K562 (cell line): ENCODE results near the gene RBM18. TPM values are rescaled to one million over a fixed set of nuclear protein-coding genes. Genes with fewer than 3 reads are reported as not detected.

Experiments
- ARNT ChIP-seq, 2 experiments: fragments of 450-650 bp; IDR thresholded peaks; 2 replicates each; pipeline ENCODE4 v1.6.1; 2016; ENCODE audit warnings: mild to moderate bottlenecking in 1 of 2
- IRF2 ChIP-seq: sonication (generic); formaldehyde crosslinking; IDR thresholded peaks from 2 replicates; pipeline ENCODE4 v1.8.1; 2022; ENCODE audit warnings: mild to moderate bottlenecking, missing genetic modification reagents
- MYNN ChIP-seq, 2 experiments: sonication (generic); formaldehyde crosslinking in 1 of 2; IDR thresholded peaks; 2 replicates each; pipeline versions ENCODE4 v1.5.0 to v1.6.1; 2016 to 2020; ENCODE audit warnings: antibody characterized with exemption in 1 of 2, missing genetic modification reagents in 1 of 2
- SLC30A9 ChIP-seq: fragments of 250-450 bp; sonication (Bioruptor Pico); IDR thresholded peaks from 2 replicates; pipeline ENCODE4 v1.8.0; 2022; ENCODE audit warnings: mild to moderate bottlenecking, moderate library complexity
- SNRNP70 ChIP-seq: fragments of 200-400 bp; formaldehyde crosslinking; optimal IDR thresholded peaks from 2 replicates; pipeline ENCODE3; 2017; ENCODE audit warnings: low read depth, low read length
- SRSF3 ChIP-seq: fragments of 200-400 bp; formaldehyde crosslinking; IDR thresholded peaks from 2 replicates; pipeline ENCODE4 v1.6.1; 2016; ENCODE audit warnings: mild to moderate bottlenecking, low read length, moderate library complexity; ENCODE audit not compliant: insufficient read depth
- ZNF24 ChIP-seq: fragments of 450-650 bp; IDR thresholded peaks from 2 replicates; pipeline ENCODE4 v1.6.1; 2016
- ZNF436 ChIP-seq: fragments of 250-450, 450-650 bp; sonication (Bioruptor Pico); formaldehyde crosslinking; IDR thresholded peaks from 2 replicates; pipeline ENCODE4 v1.7.0; 2020; ENCODE audit warnings: mild to moderate bottlenecking
- ZNF699 ChIP-seq: fragments of 250-450 bp; sonication (Bioruptor Pico); IDR thresholded peaks from 2 replicates; pipeline ENCODE4 v1.8.0; 2021; ENCODE audit warnings: mild to moderate bottlenecking, moderate library complexity; ENCODE audit not compliant: insufficient replicate concordance
- ZNF717 ChIP-seq: fragments of 250-450 bp; sonication (Bioruptor Pico); IDR thresholded peaks from 2 replicates; pipeline ENCODE4 v1.5.0; 2021
- ZNF830 ChIP-seq: fragments of 250-450 bp; sonication (Bioruptor Pico); IDR thresholded peaks from 2 replicates; pipeline ENCODE4 v1.5.0; 2021; ENCODE audit warnings: mild to moderate bottlenecking
- polyA plus RNA-seq, 8 experiments: library from polyadenylated mRNA; depleted of rRNA in 4 of 8; stranded (reverse) in 5 of 8; unstranded in 3 of 8; fragments of >200 nt; fragmentation: Nextera tagmentation in 2 of 8; fragmentation: Illumina TruSeq in 1 of 8; extraction: Ambion mirVana in 2 of 8; extraction: Trizol in 1 of 8; gene quantifications; 2 replicates each; pipeline versions ENCODE4 v1.2.1 to v1.2.3, GENCODE V29; 2011 to 2014; ENCODE audit warnings: inconsistent platforms in 1 of 8, missing spikeins in 1 of 8
- total RNA-seq, 7 experiments: library from RNA; depleted of rRNA in 6 of 7; stranded (reverse); fragments of >200 nt in 6 of 7; fragmentation: Illumina TruSeq in 2 of 7; extraction: Trizol in 2 of 7; gene quantifications; 2 replicates each; pipeline versions ENCODE4 v1.2.1 to v1.2.3, GENCODE V29; 2011 to 2021; ENCODE audit warnings: low replicate concordance in 1 of 7
- TF ChIP-seq, protein P1 (sequence below), 2 experiments: fragments of 450-650 bp in 1 of 2; sonication (generic) in 1 of 2; formaldehyde crosslinking in 1 of 2; IDR thresholded peaks; 2 replicates each; pipeline versions ENCODE4 v1.7.1 to v1.9.0; 2016 to 2022; ENCODE audit warnings: inconsistent platforms in 1 of 2, mild to moderate bottlenecking in 1 of 2, missing genetic modification reagents in 1 of 2
- TF ChIP-seq, protein P2 (sequence below): fragments of 450-650 bp; formaldehyde crosslinking; conservative IDR thresholded peaks from 2 replicates; pipeline ENCODE4 v1.4.0; 2022; ENCODE audit warnings: mild to moderate bottlenecking, missing genetic modification characterization
- TF ChIP-seq, protein P3 (sequence below): sonication (generic); formaldehyde crosslinking; IDR thresholded peaks from 2 replicates; pipeline ENCODE4 v1.8.1; 2023; ENCODE audit warnings: mild to moderate bottlenecking, missing genetic modification reagents
- TF ChIP-seq, protein P4 (sequence below): IDR thresholded peaks from 3 replicates; pipeline ENCODE4 v1.6.1; 2011; ENCODE audit warnings: borderline replicate concordance, mild to moderate bottlenecking; ENCODE audit not compliant: insufficient read length, insufficient read depth

The RBM18 gene
- total and polyA plus RNA-seq, 9 of the 15 experiments (the other 6 are each of a cell fraction or from before 2014, with no cell fraction given), result 7.9 to 86.3 (median 34.0) TPM

DNA sequence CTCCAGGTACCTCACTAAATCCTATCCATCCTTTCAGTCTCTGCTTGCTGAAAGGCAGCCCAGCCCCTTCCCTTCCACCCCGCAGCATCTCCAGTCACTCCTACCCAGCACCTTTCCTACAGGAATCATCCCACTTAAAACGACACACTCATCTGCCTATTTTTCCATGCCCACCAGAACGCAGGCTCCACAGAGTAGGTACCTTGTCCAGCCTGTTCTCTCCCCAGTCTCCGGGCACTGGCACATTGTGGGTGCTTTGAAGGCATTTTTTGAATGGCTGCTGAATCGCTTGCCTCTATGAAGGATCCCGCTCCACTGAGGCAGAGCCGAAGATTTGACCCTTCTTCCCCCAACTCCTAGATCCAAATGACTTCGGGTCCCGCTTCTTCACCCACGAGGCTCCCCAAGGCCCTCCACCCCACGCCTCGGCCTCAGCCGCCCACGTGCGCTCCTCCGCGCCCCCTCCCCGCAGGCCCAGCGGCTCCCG lies 51.5 kb downstream of the RBM18 start (continued):
- TF ChIP-seq, protein P1, sequence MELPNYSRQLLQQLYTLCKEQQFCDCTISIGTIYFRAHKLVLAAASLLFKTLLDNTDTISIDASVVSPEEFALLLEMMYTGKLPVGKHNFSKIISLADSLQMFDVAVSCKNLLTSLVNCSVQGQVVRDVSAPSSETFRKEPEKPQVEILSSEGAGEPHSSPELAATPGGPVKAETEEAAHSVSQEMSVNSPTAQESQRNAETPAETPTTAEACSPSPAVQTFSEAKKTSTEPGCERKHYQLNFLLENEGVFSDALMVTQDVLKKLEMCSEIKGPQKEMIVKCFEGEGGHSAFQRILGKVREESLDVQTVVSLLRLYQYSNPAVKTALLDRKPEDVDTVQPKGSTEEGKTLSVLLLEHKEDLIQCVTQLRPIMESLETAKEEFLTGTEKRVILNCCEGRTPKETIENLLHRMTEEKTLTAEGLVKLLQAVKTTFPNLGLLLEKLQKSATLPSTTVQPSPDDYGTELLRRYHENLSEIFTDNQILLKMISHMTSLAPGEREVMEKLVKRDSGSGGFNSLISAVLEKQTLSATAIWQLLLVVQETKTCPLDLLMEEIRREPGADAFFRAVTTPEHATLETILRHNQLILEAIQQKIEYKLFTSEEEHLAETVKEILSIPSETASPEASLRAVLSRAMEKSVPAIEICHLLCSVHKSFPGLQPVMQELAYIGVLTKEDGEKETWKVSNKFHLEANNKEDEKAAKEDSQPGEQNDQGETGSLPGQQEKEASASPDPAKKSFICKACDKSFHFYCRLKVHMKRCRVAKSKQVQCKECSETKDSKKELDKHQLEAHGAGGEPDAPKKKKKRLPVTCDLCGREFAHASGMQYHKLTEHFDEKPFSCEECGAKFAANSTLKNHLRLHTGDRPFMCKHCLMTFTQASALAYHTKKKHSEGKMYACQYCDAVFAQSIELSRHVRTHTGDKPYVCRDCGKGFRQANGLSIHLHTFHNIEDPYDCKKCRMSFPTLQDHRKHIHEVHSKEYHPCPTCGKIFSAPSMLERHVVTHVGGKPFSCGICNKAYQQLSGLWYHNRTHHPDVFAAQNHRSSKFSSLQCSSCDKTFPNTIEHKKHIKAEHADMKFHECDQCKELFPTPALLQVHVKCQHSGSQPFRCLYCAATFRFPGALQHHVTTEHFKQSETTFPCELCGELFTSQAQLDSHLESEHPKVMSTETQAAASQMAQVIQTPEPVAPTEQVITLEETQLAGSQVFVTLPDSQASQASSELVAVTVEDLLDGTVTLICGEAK (IDR thresholded peaks at IDR 0.05), result peak; percentile 29; the same call in 1 of the 2 replicates
- TF ChIP-seq, protein P1 (CRISPR knock-in tag; IDR thresholded peaks at IDR 0.05), result no peak
- no peak for TF ChIP-seq ZNF436 (CRISPR knock-in tag)
- no peak for TF ChIP-seq ZNF830 (CRISPR knock-in tag)
- TF ChIP-seq ZNF24, result no peak
- TF ChIP-seq ARNT (IDR thresholded peaks at IDR 0.05), result no peak
- TF ChIP-seq, protein P2, sequence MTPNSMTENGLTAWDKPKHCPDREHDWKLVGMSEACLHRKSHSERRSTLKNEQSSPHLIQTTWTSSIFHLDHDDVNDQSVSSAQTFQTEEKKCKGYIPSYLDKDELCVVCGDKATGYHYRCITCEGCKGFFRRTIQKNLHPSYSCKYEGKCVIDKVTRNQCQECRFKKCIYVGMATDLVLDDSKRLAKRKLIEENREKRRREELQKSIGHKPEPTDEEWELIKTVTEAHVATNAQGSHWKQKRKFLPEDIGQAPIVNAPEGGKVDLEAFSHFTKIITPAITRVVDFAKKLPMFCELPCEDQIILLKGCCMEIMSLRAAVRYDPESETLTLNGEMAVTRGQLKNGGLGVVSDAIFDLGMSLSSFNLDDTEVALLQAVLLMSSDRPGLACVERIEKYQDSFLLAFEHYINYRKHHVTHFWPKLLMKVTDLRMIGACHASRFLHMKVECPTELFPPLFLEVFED (CRISPR knock-in tag), result no peak
- TF ChIP-seq IRF2 (CRISPR knock-in tag), result no peak
- TF ChIP-seq, protein P3, sequence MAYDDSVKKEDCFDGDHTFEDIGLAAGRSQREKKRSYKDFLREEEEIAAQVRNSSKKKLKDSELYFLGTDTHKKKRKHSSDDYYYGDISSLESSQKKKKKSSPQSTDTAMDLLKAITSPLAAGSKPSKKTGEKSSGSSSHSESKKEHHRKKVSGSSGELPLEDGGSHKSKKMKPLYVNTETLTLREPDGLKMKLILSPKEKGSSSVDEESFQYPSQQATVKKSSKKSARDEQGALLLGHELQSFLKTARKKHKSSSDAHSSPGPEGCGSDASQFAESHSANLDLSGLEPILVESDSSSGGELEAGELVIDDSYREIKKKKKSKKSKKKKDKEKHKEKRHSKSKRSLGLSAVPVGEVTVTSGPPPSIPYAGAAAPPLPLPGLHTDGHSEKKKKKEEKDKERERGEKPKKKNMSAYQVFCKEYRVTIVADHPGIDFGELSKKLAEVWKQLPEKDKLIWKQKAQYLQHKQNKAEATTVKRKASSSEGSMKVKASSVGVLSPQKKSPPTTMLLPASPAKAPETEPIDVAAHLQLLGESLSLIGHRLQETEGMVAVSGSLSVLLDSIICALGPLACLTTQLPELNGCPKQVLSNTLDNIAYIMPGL (CRISPR knock-in tag), result 0 out of 2 replicates have a peak, but pooled peaks have one; percentile 39
- TF ChIP-seq SLC30A9 (CRISPR knock-in tag), result no peak
- TF ChIP-seq ZNF699, result no peak
- no peak for TF ChIP-seq SRSF3
- TF ChIP-seq SNRNP70, result no peak
- TF ChIP-seq, protein P4, sequence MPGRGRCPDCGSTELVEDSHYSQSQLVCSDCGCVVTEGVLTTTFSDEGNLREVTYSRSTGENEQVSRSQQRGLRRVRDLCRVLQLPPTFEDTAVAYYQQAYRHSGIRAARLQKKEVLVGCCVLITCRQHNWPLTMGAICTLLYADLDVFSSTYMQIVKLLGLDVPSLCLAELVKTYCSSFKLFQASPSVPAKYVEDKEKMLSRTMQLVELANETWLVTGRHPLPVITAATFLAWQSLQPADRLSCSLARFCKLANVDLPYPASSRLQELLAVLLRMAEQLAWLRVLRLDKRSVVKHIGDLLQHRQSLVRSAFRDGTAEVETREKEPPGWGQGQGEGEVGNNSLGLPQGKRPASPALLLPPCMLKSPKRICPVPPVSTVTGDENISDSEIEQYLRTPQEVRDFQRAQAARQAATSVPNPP, result no peak
- no peak for TF ChIP-seq MYNN (IDR thresholded peaks at IDR 0.05)
- TF ChIP-seq MYNN (CRISPR knock-in tag; IDR thresholded peaks at IDR 0.05), result no peak
- TF ChIP-seq ZNF717, result no peak
